GM18907 (cell line): Measurements from ENCODE around the gene VIT.
"Not testable (repeated sequence)": the region's sequence is repeated elsewhere in the genome, so short reads cannot be mapped to it uniquely, and the experiment has no call there.

Experiments used
- ATAC-seq: cut with Tn5 transposase; IDR thresholded peaks from one replicate; pipeline ENCODE4 v1.9.1; 2021; ENCODE audit warnings: mild to moderate bottlenecking, moderate library complexity; ENCODE audit not compliant: unreplicated experiment

Gene VIT

GRCh38 chr2:36801088-36801487, 104.6 kb downstream of the VIT start:
- no peak for ATAC-seq

GRCh38 chr2:36802952-36803351, 106.4 kb downstream of the VIT start:
- ATAC-seq, result no peak

- ATAC-seq, result no peak
Measured at GRCh38 chr2:36805635-36806224, 109.2 kb downstream of the VIT start.

GRCh38 chr2:36807223-36807886, 110.8 kb downstream of the VIT start:
- no peak for ATAC-seq

- ATAC-seq, result no peak
Measured at GRCh38 chr2:36808386-36809068, 112.0 kb downstream of the VIT start.

GRCh38 chr2:36809069-36809445, 112.5 kb downstream of the VIT start:
- no peak for ATAC-seq

GRCh38 chr2:36811071-36811470, 114.6 kb downstream of the VIT start:
- ATAC-seq, result no peak

GRCh38 chr2:36812196-36812595, 115.7 kb downstream of the VIT start:
- ATAC-seq, result no peak

- ATAC-seq, result no peak
Measured at GRCh38 chr2:36818542-36818941, 122.0 kb downstream of the VIT start.

- no peak for ATAC-seq
Measured at GRCh38 chr2:36819095-36819711, 122.7 kb downstream of the VIT start.

- no peak for ATAC-seq
Measured at GRCh38 chr2:36820942-36821605, 124.6 kb downstream of the VIT start.

- no peak for ATAC-seq
Measured at GRCh38 chr2:36823862-36824261, 127.4 kb downstream of the VIT start.

- no peak for ATAC-seq
Measured at GRCh38 chr2:36824273-36824672, 127.8 kb downstream of the VIT start.

GRCh38 chr2:36824683-36825082, 128.2 kb downstream of the VIT start:
- not testable (repeated sequence) for ATAC-seq

- no peak for ATAC-seq
Measured at GRCh38 chr2:36831185-36831584, 134.7 kb downstream of the VIT start.

GRCh38 chr2:36834203-36834602, 137.7 kb downstream of the VIT start:
- no peak for ATAC-seq

- ATAC-seq, result no peak
Measured at GRCh38 chr2:36834731-36835524, 138.4 kb downstream of the VIT start.

- ATAC-seq, result no peak
Measured at GRCh38 chr2:36839976-36840617, 143.6 kb downstream of the VIT start.

- ATAC-seq, result no peak
Measured at GRCh38 chr2:36843838-36844237, 147.3 kb downstream of the VIT start.

- ATAC-seq, result no peak
Measured at GRCh38 chr2:36849265-36849664, 152.8 kb downstream of the VIT start.
